HG03196 (cell line): ENCODE measurements around the gene ANO7.
"Not testable (repeated sequence)": the region's sequence is repeated elsewhere in the genome, so short reads cannot be mapped to it uniquely, and the experiment has no call there.

Experiments
- ATAC-seq: cut with Tn5 transposase; IDR thresholded peaks from one replicate; pipeline ENCODE4 v1.9.1; 2021; ENCODE audit not compliant: unreplicated experiment

Gene ANO7

GRCh38 chr2:241189093-241189855, 797 bp downstream of the ANO7 start:
- ATAC-seq, result no peak

GRCh38 chr2:241189856-241190201, 1.4 kb downstream of the ANO7 start:
- no peak for ATAC-seq

GRCh38 chr2:241190291-241190981, 2.0 kb downstream of the ANO7 start:
- ATAC-seq, result no peak

DNA sequence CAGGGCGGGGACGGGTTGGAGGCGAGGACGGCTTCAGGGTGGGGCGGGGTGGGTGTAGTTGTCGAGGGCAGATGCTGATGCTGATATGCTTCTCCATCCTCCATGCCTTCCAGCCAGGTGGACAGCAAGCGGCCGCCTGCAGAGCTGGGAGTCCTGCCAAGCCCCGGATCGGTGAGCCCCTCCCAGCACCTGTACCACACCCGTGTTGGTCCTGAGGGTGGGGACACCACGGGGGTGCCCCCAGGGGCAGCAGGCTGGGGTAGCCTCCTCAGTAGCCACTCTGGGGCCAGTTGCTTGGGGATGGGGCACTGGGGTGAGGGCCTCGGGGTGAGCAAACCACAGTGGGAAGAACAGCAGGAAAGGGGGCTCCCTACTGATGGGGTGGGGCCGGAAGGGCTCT, 2.6 kb downstream of the ANO7 start:
- ATAC-seq, result no peak

DNA sequence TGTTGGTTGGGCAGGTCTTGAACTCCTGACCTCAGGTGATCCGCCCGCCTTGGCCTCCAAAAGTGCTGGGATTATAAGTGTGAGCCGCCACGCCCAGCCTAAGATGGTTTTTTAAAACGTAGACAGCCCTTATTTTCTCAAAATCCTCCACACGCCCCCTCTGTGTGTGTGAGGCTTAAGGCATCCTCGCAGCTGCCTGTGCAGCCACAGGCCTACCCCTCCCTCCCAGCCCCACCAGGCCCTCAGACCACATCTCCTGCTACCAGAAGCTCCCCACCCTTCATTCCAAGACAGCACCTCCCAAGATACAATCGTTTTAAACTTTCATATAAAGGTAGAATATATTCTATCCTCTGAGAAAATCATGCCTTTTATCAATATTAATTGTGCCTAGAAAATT, 4.8 kb downstream of the ANO7 start:
- ATAC-seq, result no peak

- ATAC-seq, result no peak
These were observed 6.3 kb downstream of the ANO7 start for GRCh38 chr2:241194811-241195210.

- ATAC-seq, result no peak
These were observed 7.1 kb downstream of the ANO7 start for GRCh38 chr2:241195506-241196130.

GRCh38 chr2:241197246-241197645, 8.8 kb downstream of the ANO7 start:
- ATAC-seq, result not testable (repeated sequence)

GRCh38 chr2:241197947-241198346, 9.5 kb downstream of the ANO7 start:
- no peak for ATAC-seq

DNA sequence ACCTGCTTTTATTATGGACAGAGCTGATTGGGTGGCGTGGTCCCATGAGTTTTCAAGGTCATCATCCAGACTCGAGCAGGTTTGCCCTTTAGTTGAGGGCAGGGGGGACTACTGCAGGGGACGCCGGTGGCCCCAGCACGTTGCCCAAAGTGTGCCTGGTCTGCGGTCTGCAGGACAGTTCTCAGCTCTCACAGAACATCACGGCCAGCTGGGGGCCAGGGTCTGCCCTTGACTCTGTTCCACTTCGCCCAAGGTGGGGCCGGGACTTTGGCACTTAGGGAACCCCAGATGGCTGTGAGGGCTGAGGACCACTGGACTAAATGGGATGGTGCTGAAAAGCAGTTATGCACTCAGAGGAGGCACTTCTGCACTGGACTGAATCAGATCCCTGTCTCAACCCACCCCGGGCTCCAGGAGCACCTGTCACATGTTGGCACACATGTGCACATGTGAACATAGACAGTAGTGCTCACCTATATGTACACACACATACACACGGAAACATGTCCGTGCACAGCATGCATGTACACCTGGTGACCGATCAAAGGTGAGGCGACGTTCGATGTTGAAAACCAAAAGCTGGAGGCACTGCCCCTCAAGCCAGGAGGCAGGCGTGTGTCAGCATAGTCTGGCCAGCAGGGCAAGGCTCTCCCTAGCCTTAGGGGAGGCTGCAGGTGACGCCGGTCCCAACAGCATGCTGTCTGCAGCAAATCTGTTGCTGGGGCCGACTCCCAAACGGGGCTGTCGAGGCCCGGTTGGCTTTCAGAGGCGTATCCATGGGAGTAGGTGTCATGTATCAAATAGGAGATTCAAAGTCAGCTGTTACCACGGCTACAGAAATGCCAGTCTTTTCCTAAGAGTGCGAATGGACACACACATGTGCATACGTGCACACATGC, 10.2 kb downstream of the ANO7 start:
- ATAC-seq, result no peak

GRCh38 chr2:241199286-241199685, 10.8 kb downstream of the ANO7 start:
- ATAC-seq, result no peak

DNA sequence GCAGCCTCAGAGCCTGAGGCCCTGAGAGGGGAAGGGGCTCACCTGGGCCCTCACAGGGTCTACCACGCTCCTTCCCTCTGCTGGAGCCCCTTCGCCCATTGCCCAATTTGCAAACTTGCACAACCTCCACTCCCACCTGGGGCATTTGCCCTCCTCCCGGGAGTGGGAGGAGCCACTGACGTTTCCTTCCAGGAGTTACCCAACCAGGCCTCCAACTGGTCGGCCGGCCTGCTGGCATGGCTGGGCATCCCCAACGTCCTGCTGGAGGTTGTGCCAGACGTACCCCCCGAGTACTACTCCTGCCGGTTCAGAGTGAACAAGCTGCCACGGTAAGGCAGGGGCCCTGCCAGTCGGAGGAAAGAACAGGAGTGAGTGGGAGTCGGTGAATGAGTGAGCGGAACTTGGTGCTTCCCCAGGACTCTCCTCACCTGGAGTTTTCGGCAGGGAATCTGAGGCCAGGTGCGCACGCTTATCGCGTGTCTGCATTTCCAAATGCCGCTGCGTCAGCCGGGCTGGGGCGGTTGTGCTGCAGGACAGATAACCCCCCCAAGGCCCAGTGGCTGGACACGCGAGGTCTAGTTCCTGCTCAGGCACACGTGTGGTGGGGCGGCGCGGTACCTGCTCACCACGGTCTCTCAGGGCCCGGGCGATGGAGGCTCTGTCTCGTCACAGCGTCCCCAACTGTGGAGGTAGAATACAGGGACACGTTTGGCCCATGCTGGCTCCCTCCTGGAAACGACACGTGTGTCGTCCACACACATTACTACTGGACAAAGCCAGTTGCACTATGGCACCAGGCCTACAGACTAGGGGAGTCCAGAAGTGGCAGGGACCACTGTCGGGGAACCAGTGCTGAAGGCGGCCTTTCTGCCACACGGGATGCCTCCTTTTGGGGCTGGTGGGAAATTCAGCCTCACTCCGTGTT, 11.7 kb downstream of the ANO7 start:
- no peak for ATAC-seq

DNA sequence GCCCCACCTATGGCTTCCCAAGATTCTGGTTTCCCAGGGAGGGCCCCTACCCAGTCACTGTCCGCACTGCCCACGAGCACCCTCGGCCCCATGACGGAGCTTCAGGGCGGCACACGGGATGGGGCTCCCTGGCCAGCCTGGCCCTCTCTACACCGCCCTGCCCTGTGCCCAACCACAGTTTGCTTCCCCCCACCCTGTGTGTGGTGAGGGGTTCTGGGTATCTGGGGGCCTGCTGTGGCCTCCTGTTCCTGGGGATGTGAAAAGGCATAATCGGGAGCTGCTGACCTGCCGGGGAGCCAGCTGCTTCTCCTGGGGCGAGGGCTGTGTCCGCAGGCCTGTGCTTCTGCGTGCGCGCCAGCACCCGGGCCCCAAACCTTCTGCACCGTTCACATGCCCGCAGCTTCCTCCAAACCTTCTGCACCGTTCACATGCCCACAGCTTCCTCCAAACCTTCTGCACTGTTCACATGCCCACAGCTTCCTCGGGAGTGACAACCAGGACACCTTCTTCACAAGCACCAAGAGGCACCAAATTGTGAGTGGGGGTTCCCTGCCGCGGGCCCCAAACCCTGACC, 12.4 kb downstream of the ANO7 start:
- no peak for ATAC-seq

DNA sequence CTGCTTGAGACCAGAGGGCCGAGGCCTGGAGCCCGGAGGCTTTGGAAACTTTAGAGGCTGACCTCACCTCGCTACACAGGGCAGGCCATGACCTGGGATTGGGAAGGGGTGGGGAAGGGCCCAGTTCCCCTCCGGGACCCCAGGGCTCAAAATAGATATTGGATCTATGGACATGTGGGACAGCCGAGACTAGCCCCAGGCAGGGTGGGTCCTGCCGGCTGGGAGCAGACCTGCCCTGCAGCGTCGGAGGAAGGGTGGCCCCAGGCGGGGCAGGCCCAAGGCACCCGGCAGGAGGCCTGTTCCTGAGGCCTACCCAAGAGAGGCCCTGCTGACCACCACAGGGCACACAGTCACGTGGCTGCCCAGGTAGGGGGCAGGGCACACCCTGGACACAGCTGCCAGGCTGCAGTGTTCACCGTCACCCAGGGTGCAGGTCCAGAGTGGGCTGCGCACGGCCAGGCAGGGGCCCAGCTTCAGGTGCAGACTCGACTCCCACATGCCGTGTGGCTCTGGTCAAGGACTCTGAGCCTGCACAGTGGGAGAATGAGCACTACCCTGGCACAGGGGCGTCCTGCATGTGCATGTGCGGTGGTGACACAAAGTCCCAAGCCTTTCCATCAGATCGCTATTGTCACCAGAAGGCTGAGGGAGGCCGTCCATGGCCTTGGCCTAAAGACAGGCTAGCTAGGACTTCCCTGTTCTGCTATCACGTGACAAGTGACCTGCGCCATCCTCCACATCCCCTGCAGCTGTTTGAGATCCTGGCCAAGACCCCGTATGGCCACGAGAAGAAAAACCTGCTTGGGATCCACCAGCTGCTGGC, 13.2 kb downstream of the ANO7 start:
- no peak for ATAC-seq

- ATAC-seq, result no peak
These were observed 13.8 kb downstream of the ANO7 start for GRCh38 chr2:241202268-241202585.

DNA sequence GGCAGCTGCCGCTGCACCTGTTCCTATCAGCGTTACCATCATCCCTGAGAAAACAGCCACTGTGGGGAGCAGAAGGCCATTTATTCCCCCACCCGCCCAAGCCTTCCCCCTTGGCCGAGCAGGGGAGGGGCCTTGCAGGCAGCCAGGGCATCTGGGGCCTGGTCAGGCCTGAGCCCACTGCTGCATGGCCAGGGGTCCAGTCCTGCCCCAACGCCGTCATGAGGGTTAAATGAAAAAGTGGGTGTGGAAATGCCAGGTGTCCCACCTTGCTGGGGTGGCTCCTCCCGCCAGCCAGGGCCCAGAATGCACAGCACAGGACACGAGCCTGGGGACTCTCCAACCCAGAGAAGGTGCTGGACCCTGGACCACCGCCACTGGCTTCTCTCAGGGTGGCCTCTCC, 14.2 kb downstream of the ANO7 start:
- no peak for ATAC-seq

GRCh38 chr2:241203218-241204009, 14.9 kb downstream of the ANO7 start:
- no peak for ATAC-seq

DNA sequence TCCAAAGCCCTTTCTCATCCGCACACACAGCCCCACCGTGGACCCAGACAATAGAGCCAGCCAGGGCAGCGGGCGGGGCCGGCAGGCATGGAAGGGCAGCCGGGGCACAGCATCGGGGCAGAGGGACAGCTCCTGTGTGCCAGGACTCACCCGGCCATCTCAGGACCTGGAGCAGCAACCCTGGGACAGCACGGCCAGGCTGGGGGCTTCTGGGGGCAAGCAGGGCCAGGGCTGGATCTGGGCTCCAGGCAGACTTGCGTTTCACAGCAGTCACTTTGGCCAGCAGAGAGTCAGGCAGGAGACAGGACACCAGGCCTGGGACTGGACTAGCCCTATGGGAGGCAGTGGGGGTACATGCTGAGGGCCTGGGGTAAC, 15.5 kb downstream of the ANO7 start:
- ATAC-seq, result no peak
